Panc1 (cell line): ENCODE results near the gene SLC9A9.

Experiments used
- POLR2AphosphoS5 ChIP-seq: IDR thresholded peaks from 2 replicates; pipeline ENCODE4 v1.6.1; 2012; ENCODE audit warnings: mild to moderate bottlenecking, low read depth, low read length, moderate library complexity
- REST ChIP-seq, 2 experiments: IDR thresholded peaks; 2 replicates each; pipeline ENCODE4 v1.6.1; 2011 to 2012; ENCODE audit warnings: low read depth in 2 of 2, control low read depth in 1 of 2, low read length in 1 of 2, mild to moderate bottlenecking in 1 of 2, moderate library complexity in 1 of 2; ENCODE audit not compliant: insufficient read depth in 1 of 2
- SIN3A ChIP-seq: IDR thresholded peaks from 2 replicates; pipeline ENCODE4 v1.6.1; 2012; ENCODE audit warnings: low read depth, mild to moderate bottlenecking, low read length, moderate library complexity, borderline replicate concordance; ENCODE audit not compliant: insufficient read depth
- TF ChIP-seq, protein P1 (sequence below): fragments of 450-650 bp; IDR thresholded peaks from 2 replicates; pipeline ENCODE4 v1.5.1; 2017; ENCODE audit warnings: mild to moderate bottlenecking

DNA sequence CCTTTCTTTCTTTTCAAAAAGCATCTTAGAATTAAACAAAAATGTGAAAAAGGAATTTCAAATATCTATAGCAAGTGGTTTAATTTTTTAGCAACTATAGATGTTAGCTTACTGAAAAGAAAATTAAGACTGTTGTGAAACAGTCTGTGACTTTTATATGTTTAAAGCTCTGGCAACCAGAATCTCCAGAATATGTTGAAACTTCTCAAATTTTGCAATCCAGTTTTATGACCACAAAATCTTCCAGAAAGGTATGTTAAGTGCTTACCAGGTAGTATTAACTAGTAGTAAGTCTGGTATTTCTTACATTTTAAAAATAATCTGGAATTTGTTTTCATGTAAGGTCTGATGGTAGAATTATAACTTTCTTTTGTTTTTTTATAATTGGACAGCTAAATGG lies 235.0 kb downstream of the SLC9A9 start:
- TF ChIP-seq, protein P1, sequence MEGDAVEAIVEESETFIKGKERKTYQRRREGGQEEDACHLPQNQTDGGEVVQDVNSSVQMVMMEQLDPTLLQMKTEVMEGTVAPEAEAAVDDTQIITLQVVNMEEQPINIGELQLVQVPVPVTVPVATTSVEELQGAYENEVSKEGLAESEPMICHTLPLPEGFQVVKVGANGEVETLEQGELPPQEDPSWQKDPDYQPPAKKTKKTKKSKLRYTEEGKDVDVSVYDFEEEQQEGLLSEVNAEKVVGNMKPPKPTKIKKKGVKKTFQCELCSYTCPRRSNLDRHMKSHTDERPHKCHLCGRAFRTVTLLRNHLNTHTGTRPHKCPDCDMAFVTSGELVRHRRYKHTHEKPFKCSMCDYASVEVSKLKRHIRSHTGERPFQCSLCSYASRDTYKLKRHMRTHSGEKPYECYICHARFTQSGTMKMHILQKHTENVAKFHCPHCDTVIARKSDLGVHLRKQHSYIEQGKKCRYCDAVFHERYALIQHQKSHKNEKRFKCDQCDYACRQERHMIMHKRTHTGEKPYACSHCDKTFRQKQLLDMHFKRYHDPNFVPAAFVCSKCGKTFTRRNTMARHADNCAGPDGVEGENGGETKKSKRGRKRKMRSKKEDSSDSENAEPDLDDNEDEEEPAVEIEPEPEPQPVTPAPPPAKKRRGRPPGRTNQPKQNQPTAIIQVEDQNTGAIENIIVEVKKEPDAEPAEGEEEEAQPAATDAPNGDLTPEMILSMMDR: no peak
- no peak for TF ChIP-seq SIN3A
- no peak for TF ChIP-seq REST (IDR thresholded peaks at IDR 0.05; ENCODE audit: insufficient read depth in 1 of 2, low read depth in 2 of 2, low read length in 1 of 2)
- no peak for TF ChIP-seq POLR2AphosphoS5
